OCI-LY3 (cell line): ENCODE results near the gene PI4K2B.

Source experiments
- EZH2phosphoT487 ChIP-seq: fragments of 200-600 bp; shearing (Covaris generic); IDR thresholded peaks from 2 replicates; pipeline ENCODE4 v1.6.1; 2018; ENCODE audit warnings: antibody characterized with exemption, mixed run types, low read depth
- TF ChIP-seq, protein P1 (sequence below): fragments of 200-600, 300-600 bp; sonication (generic); IDR thresholded peaks from 2 replicates; pipeline ENCODE4 v1.5.1; 2014; ENCODE audit warnings: antibody characterized with exemption, low read length, low read depth

DNA sequence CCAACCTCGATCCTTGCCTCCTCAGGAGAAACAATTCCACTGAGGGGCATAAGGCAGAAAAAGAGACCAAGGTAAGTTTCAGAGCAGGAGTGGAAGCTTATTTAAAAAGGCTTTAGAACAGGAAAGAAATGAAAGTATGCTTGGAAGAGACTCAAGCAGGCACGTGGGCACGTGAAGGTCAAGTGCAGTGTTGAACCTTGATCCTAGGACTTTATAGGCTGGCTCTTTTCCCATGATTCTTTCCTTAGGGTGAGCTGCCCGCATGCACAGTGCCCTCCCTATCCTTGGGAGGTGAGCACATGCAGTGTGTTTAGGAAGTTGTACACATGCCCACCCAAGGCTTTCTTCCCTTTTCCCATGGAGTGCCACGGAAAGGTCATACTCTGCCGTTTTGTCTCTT is 4.0 kb upstream of the PI4K2B start:
- TF ChIP-seq, protein P1, sequence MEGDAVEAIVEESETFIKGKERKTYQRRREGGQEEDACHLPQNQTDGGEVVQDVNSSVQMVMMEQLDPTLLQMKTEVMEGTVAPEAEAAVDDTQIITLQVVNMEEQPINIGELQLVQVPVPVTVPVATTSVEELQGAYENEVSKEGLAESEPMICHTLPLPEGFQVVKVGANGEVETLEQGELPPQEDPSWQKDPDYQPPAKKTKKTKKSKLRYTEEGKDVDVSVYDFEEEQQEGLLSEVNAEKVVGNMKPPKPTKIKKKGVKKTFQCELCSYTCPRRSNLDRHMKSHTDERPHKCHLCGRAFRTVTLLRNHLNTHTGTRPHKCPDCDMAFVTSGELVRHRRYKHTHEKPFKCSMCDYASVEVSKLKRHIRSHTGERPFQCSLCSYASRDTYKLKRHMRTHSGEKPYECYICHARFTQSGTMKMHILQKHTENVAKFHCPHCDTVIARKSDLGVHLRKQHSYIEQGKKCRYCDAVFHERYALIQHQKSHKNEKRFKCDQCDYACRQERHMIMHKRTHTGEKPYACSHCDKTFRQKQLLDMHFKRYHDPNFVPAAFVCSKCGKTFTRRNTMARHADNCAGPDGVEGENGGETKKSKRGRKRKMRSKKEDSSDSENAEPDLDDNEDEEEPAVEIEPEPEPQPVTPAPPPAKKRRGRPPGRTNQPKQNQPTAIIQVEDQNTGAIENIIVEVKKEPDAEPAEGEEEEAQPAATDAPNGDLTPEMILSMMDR = no peak
- TF ChIP-seq EZH2phosphoT487 = no peak
